Stimulated activated effector memory CD8-positive, alpha-beta T cell treated with anti-CD3 and anti-CD28 coated beads, Interleukin-12 subunit alpha, Interleukin-12 subunit beta, amount 100 ng/mL, for 72 hours (primary cell): Measurements from ENCODE around the gene WDR6.

Experiments used
- ATAC-seq: fragments of 150-1000 bp; cut with Tn5 transposase; 2 replicates; pipeline ENCODE4 v1.10.0; 2021
- DNase-seq, 2 donors: peaks; one replicate each; pipeline ENCODE4 v3.0.0; 2021 to 2022; ENCODE audit warnings: low spot score in 2 of 2
- H3K27ac Mint-ChIP-seq: one replicate; pipeline ENCODE4 v1.8.0; 2022; ENCODE audit warnings: mild to moderate bottlenecking, mixed read lengths
- H3K36me3 Mint-ChIP-seq: one replicate; pipeline ENCODE4 v1.8.0; 2022; ENCODE audit warnings: mild to moderate bottlenecking, mixed read lengths
- H3K4me1 Mint-ChIP-seq: one replicate; pipeline ENCODE4 v1.8.0; 2022; ENCODE audit warnings: mixed read lengths
- H3K4me3 Mint-ChIP-seq: one replicate; pipeline ENCODE4 v1.8.0; 2022; ENCODE audit warnings: mild to moderate bottlenecking, mixed read lengths
- H3K9me3 Mint-ChIP-seq: one replicate; pipeline ENCODE4 v1.8.0; 2022; ENCODE audit warnings: mixed read lengths

The WDR6 gene

GRCh38 chr3:49007068-49007770, at the start of gene WDR6:
WDR6 (plus strand) TSS chr3:49007391; CDS start chr3:49007432, 41 bp downstream.
- DNase-seq: peak; percentile 95 to 98
- H3K4me3 Mint-ChIP-seq: peak within 1 kb of the TSS; percentile 100
- H3K36me3 Mint-ChIP-seq: peaks cover 55% of the 10 kb centered on the region
- ATAC-seq: peak; percentile 91
- H3K27ac Mint-ChIP-seq: peak within 1 kb of the TSS; percentile 100
- H3K4me1 Mint-ChIP-seq: peaks cover 39% of the 10 kb centered on the region
- H3K9me3 Mint-ChIP-seq: no peaks in the 10 kb centered on the region

- Mint-ChIP-seq H3K36me3 (peaks cover 94% of the 10 kb centered on the region), H3K27ac (no peak overlapping the region)
These were observed 46.3 kb upstream of the WDR6 start for GRCh38 chr3:48960841-48961413.

GRCh38 chr3:48962340-48962739, 44.9 kb upstream of the WDR6 start:
- DNase-seq (no peak), ATAC-seq (no peak)
- Mint-ChIP-seq H3K9me3 (no peaks in the 10 kb centered on the region), H3K4me3 (no peak overlapping the region), H3K36me3 (peaks cover 94% of the 10 kb centered on the region), H3K27ac (peak overlapping the region; percentile 18), H3K4me1 (peaks cover 13% of the 10 kb centered on the region)

More at GRCh38 chr3:48960841-48961413, 46.3 kb upstream of the WDR6 start:
- Mint-ChIP-seq H3K4me1 (no peaks in the 10 kb centered on the region), H3K4me3 (no peak overlapping the region), H3K9me3 (no peaks in the 10 kb centered on the region)
- ATAC-seq (no peak), DNase-seq (no peak)

GRCh38 chr3:48962939-48963338, 44.3 kb upstream of the WDR6 start:
- H3K27ac Mint-ChIP-seq: peak overlapping the region; percentile 18
- no peak overlapping the region for H3K4me3 Mint-ChIP-seq
- DNase-seq (no peak), ATAC-seq (no peak)
- H3K9me3 Mint-ChIP-seq: no peaks in the 10 kb centered on the region
- peaks cover 13% of the 10 kb centered on the region for H3K4me1 Mint-ChIP-seq
- peaks cover 94% of the 10 kb centered on the region for H3K36me3 Mint-ChIP-seq

- no peak for ATAC-seq
- no peak overlapping the region for H3K27ac Mint-ChIP-seq
- DNase-seq: no peak
These were observed 43.6 kb upstream of the WDR6 start for GRCh38 chr3:48963591-48963990.

GRCh38 chr3:48966367-48966766, 40.8 kb upstream of the WDR6 start:
- ATAC-seq (peak; percentile 60), DNase-seq (no peak)
- H3K4me3 Mint-ChIP-seq: no peak overlapping the region
- no peaks in the 10 kb centered on the region for H3K9me3 Mint-ChIP-seq
- H3K27ac Mint-ChIP-seq: peak overlapping the region; percentile 40
- H3K4me1 Mint-ChIP-seq: peaks cover 13% of the 10 kb centered on the region
- peaks cover 100% of the 10 kb centered on the region for H3K36me3 Mint-ChIP-seq

More at GRCh38 chr3:48963591-48963990, 43.6 kb upstream of the WDR6 start:
- H3K9me3 Mint-ChIP-seq: no peaks in the 10 kb centered on the region
- H3K4me3 Mint-ChIP-seq: no peak overlapping the region
- H3K36me3 Mint-ChIP-seq: peaks cover 94% of the 10 kb centered on the region
- peaks cover 13% of the 10 kb centered on the region for H3K4me1 Mint-ChIP-seq

- peaks cover 100% of the 10 kb centered on the region for H3K36me3 Mint-ChIP-seq
- peaks cover 13% of the 10 kb centered on the region for H3K4me1 Mint-ChIP-seq
- H3K9me3 Mint-ChIP-seq: no peaks in the 10 kb centered on the region
- ATAC-seq: peak; percentile 76
- H3K4me3 Mint-ChIP-seq: peak overlapping the region; percentile 47
- peak overlapping the region; percentile 85 for H3K27ac Mint-ChIP-seq
- DNase-seq: no peak
These were observed 40.3 kb upstream of the WDR6 start for GRCh38 chr3:48966876-48967361.

GRCh38 chr3:48970586-48970985, 36.6 kb upstream of the WDR6 start:
- ATAC-seq (no peak), DNase-seq (no peak)
- Mint-ChIP-seq H3K9me3 (no peaks in the 10 kb centered on the region), H3K4me1 (peaks cover 13% of the 10 kb centered on the region), H3K36me3 (peaks cover 100% of the 10 kb centered on the region), H3K27ac (no peak overlapping the region), H3K4me3 (no peak overlapping the region)

GRCh38 chr3:48974076-48974864, 32.9 kb upstream of the WDR6 start:
- Mint-ChIP-seq H3K36me3 (peaks cover 100% of the 10 kb centered on the region), H3K4me3 (no peak overlapping the region), H3K27ac (no peak overlapping the region), H3K9me3 (no peaks in the 10 kb centered on the region), H3K4me1 (no peaks in the 10 kb centered on the region)
- ATAC-seq: no peak
- no peak for DNase-seq

GRCh38 chr3:48979451-48979850, 27.7 kb upstream of the WDR6 start:
- H3K9me3 Mint-ChIP-seq: no peaks in the 10 kb centered on the region
- no peak overlapping the region for H3K4me3 Mint-ChIP-seq
- peak overlapping the region; percentile 69 for H3K27ac Mint-ChIP-seq
- DNase-seq (no peak), ATAC-seq (no peak)
- peaks cover 100% of the 10 kb centered on the region for H3K36me3 Mint-ChIP-seq
- H3K4me1 Mint-ChIP-seq: no peaks in the 10 kb centered on the region

- H3K9me3 Mint-ChIP-seq: no peaks in the 10 kb centered on the region
- H3K4me3 Mint-ChIP-seq: no peak overlapping the region
- DNase-seq (no peak), ATAC-seq (no peak)
- H3K36me3 Mint-ChIP-seq: peaks cover 100% of the 10 kb centered on the region
- H3K4me1 Mint-ChIP-seq: no peaks in the 10 kb centered on the region
- peak overlapping the region; percentile 69 for H3K27ac Mint-ChIP-seq
These were observed 26.9 kb upstream of the WDR6 start for GRCh38 chr3:48980295-48980694.

GRCh38 chr3:48982016-48982415, 25.2 kb upstream of the WDR6 start:
- peak overlapping the region; percentile 63 for H3K27ac Mint-ChIP-seq
- no peak overlapping the region for H3K4me3 Mint-ChIP-seq
- no peaks in the 10 kb centered on the region for H3K4me1 Mint-ChIP-seq
- H3K36me3 Mint-ChIP-seq: peaks cover 100% of the 10 kb centered on the region
- no peaks in the 10 kb centered on the region for H3K9me3 Mint-ChIP-seq
- ATAC-seq (no peak), DNase-seq (no peak)

GRCh38 chr3:48982686-48983085, 24.5 kb upstream of the WDR6 start:
- Mint-ChIP-seq H3K27ac (peak overlapping the region; percentile 63), H3K4me1 (peaks cover 1% of the 10 kb centered on the region), H3K9me3 (no peaks in the 10 kb centered on the region), H3K36me3 (peaks cover 96% of the 10 kb centered on the region), H3K4me3 (no peak overlapping the region)
- ATAC-seq (no peak), DNase-seq (no peak)

- Mint-ChIP-seq H3K27ac (peak overlapping the region; percentile 63), H3K4me1 (peaks cover 5% of the 10 kb centered on the region), H3K4me3 (no peak overlapping the region), H3K9me3 (no peaks in the 10 kb centered on the region), H3K36me3 (peaks cover 91% of the 10 kb centered on the region)
- ATAC-seq (no peak), DNase-seq (no peak)
These were observed 24.1 kb upstream of the WDR6 start for GRCh38 chr3:48983096-48983495.

GRCh38 chr3:48984663-48985062, 22.5 kb upstream of the WDR6 start:
- H3K27ac Mint-ChIP-seq: peak overlapping the region; percentile 63
- H3K36me3 Mint-ChIP-seq: peaks cover 76% of the 10 kb centered on the region

More at GRCh38 chr3:48984663-48985062, 22.5 kb upstream of the WDR6 start:
- DNase-seq (no peak), ATAC-seq (no peak)
- H3K4me3 Mint-ChIP-seq: no peak overlapping the region
- H3K9me3 Mint-ChIP-seq: no peaks in the 10 kb centered on the region
- H3K4me1 Mint-ChIP-seq: peaks cover 17% of the 10 kb centered on the region
